GM19397 (cell line): ENCODE measurements around the gene CDK11B.
A peak's percentile ranks its signal among the peaks of the same experiment; 100 is the strongest.

Experiments used
- ATAC-seq: cut with Tn5 transposase; IDR thresholded peaks from one replicate; pipeline ENCODE4 v1.9.1; 2021; ENCODE audit warnings: mild to moderate bottlenecking, moderate library complexity; ENCODE audit not compliant: unreplicated experiment

The CDK11B gene

DNA sequence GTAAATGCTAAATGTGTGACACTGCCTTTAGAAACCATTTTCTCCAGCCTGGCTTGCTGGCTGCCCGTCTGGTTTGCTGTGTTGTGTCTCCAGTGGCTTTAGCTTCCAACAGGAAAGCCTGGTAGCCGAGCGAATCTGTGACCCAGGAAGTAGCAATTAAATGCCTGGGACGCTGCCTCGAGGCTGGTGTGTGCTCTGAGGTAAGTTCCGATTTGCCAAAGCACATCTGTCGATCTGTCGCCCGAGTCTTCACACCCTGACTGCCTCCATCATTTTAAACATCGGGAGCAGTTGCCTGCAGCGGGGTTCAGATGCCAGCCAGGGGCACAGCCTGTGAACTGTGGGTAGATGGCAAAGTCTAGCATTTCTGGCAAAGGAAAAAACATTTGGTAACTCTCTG is 41.3 kb downstream of the CDK11B start:
- no peak for ATAC-seq

DNA sequence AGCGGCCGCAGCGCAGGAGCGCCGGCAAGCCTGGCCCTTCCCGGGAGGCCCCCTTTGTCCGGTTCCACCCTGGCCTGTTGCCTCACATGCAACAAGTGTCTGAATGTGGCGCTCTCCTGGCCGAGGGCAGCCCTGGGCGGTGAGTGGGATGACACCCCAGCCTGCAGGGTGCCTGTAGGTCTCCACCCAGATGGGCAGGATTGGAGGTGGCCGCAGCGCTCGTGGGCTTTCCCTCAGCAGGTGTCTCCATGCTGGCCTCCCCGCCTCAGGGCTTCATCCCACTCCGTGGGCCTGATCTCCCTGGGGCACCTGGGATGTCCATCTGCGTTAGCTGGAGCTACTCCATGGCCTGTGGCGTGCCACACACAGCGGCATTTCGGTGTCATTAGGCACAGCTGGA is 42.0 kb downstream of the CDK11B start:
- no peak for ATAC-seq

DNA sequence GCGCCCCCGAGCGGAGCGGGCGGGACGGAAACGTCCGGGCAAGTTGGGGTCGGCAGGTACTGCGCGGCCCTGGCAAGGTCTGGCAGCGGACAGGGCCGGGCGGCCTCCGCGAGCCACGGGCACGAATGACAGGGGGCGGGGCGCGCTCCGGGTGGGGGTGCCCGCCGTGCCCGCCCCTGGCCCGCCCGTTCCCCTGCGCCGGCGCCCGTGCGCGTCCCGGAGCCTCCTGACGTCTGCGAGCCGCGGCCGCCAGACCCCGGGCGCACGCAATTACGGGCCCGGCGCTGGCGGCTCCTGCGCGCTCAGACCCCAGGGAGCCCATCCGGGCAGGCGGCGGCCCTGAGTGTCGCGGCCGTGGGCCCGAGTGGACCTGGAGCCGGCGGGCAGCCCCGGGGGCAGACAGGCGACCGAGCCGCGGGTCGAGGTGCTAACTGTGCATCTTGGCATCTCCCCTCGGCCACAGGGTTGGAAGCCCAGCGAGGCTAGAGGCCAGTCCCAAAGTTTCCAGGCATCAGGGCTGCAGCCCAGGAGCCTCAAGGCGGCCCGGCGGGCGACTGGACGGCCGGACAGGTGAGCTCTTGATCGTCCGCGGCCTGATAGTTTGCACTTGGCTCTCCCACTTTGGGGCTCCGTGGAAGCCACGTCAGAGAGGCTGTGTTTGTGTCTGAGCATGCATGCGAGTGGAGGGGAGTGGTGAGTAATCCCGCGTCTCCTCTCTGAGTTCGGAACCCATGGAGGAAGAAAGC is 42.6 kb downstream of the CDK11B start:
- ATAC-seq: peak; percentile 27

DNA sequence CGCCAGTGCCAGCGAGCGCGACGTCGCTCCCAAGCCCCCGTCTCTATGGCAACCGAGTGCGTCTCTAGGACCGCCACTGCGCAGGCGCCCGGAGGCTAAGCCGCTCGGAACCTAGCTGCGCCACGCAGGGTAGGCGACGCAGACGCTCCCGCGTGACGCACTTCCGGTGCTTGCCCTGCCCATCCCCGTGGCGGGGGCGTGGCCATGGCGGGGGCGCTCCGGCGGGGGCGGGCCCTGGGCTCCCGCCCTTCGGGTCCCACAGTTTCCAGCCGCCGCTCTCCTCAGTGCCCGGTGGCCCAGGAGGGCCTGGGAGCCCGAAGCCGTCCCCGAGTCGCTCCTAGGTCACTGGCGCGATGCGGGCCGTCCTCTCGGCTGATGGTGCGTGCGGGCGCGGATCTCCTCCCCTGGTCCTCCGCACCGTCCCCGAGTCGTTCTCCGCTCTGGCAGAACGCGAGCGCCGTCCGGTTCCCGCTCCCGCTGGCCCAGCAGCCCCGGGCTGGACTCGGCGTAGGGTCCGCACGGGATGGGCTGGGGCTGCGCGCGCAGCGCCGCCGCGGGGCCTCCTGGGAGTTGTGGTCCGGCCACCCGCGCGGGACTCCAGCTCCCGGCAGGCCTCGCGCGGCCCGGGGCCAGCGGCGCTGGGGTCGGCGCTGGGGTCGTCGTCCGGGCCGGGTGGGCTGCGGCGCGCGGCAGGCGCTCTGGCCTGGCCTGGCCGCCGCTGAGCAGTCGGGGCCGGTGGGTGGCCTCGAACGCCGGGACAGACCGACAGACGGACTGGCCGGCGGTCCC is 43.4 kb downstream of the CDK11B start, which contains the start of gene MIB2:
TSS of gene MIB2 (plus strand) at position 245 of the 789 bp plus-strand sequence. CDS start 7,953 bp downstream, outside the sequence.
- peak; percentile 81 for ATAC-seq

DNA sequence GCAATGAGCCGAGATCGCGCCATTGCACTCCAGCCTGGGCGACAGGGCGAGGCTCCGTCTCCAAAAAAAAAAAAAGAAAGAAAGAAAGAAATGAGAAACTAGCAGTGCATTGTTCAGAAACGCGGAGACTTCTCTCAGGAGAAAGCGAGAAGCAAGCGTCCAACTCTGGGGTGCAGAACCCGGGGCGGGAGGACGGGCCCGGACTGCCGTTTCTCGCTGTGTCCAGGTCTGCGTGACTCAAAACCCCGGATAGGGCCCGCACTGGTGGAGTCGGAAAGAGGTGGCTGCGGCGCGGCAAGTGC is 43.9 kb downstream of the CDK11B start:
- no peak for ATAC-seq

DNA sequence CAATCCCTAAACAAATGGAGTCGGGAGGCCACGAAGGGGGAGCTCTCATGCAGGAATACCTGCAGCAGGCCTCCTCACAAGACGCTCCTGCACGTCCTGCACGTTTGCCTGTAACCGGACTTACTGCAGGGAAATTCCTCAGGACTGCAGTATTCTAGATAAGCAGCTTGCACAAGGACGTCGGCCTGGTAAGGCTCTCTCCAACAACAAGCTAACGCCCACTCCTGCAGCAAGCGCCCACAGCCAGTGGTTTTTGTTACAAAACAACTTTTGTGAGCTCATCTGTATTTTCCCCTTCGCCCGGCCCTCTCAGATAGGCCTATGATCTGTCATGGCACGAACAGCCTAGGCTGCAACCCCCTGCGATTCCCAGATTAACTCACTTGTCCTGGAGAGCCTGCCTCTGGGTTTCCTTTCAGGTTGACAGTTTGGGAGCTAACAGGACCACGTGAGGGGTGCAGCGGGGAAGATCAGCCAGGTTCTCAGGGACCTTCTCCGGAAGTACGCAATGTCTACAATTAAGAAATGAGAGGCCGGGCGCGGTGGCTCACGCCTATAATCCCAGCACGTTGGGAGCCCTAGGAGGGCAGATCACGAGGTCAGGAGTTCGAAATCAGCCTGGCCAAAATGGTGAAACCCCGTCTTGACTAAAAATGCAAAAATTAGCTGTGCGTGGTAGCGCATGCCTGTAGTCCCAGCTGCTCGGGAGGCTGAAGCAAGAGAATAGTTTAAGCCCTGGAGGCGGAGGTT is 44.4 kb downstream of the CDK11B start:
- no peak for ATAC-seq

DNA sequence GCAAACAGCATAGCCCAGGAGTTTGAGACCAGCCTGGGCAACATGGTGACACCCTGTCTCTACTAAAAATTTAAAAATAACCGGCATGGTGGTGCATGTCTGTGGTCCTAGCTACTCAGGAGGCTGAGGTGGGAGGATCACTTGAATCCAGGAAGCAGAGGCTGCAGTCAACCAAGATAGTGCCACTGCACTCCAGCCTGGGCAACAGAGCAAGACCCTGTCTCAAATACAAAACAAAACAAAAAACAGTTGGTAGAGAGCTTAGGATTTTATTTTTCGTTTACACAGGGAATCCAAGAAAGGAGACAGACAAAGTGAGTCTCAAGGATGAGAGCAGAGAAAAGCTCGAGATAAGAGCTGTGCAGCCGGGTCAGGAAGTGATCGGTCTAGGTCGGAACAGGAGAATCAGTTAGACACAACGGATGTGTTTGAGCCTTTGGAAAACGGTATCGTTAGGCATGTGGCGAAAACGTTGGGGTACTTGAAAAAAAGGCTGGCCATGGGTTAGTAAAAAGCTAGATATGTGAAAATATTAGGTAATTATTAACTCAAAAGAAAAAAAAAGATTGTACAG is 45.2 kb downstream of the CDK11B start:
- no peak for ATAC-seq

DNA sequence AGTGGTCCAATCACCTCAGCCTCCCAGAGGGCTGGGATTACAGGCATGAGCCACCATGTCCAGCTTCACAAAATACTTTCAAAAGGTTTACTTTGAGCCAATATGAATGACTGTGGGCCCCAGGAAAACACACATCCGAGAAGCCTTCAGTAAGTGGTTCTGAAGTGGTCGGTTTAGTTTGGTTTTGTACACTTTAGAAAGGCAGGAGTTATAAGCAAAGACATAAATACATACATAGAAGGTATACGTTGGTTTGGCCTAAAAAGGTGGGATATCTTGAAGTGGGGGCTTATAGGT is 46.8 kb downstream of the CDK11B start:
- ATAC-seq: no peak

DNA sequence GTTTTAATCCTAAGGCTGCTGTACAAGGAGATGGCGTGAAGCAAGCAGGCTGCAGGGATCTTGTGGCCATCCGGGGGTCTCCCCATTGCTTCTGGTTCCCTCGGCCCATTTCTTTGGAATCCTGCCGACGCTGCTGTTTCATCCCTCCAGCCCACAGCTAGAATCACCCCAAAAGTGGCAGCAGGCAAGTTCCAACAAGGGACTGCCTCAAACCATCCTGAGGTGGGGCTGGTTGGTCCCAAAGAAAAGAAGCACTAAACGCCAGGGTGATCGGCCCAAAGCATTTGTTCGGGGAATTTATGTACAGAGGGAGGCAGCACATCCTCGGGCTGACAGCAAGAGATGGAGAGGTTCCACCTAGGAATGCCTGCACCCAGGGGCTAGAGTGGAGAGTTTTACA is 48.0 kb downstream of the CDK11B start:
- no peak for ATAC-seq

DNA sequence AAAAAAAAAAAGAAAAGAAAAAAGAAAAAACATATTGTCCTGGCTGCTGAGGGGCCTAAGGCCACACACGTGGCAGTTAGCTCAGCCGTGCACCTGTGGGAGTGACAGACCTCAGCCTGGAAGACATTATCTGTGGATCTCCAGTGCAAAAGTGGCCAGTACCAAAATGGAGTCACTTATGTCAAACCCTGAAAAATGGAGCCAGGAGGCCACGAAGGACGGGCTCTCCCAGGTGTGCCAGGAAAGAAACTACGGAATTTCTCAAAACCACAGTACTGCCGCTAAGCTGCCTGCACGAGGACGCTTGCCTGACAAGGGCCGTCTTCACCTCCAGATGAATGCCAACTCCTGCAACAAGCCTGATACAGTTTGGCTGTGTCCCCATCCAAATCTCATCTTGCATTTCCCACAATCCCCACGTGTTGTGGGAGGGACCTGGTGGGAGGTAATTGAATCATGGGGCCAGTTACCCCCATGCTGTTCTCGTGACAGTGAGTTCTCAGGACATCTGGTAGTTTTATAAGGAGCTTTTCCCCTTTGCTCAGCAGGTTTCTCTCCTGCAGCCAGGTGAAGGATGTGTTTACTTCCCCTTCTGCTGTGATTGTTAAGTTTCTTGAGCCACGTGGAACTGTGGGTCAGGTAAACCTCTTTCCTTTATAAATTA is 48.9 kb downstream of the CDK11B start:
- ATAC-seq: no peak

DNA sequence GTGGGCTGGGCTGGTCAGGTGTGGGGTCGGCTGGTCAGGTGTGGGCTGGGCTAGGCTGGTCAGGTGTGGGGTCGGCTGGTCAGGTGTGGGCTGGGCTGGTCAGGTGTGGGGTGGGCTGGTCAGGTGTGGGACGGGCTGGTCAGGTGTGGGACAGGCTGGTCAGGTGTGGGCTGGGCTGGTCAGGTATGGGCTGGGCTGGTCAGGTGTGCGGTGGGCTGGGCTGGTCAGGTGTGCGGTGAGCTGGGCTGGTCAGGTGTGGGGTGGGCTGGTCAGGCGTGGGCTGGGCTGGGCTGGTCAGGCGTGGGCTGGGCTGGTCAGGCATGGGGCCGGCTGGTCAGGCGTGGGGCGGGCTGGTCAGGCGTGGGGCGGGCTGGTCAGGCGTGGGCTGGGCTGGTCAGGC is 52.6 kb downstream of the CDK11B start:
- no peak for ATAC-seq

DNA sequence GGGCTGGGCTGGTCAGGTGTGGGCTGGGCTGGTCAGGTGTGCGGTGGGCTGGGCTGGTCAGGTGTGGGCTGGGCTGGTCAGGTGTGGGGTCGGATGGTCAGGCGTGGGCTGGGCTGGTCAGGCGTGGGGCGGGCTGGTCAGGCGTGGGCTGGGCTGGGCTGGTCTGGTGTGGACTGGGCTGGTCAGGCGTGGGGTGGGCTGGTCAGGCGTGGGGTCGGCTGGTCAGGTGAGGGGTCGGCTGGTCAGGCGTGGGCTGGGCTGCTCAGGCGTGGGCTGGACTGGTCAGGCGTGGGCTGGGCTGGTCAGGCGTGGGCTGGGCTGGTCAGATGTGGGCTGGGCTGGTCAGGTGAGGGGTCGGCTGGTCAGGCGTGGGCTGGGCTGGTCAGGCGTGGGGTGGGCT is 53.1 kb downstream of the CDK11B start:
- no peak for ATAC-seq

DNA sequence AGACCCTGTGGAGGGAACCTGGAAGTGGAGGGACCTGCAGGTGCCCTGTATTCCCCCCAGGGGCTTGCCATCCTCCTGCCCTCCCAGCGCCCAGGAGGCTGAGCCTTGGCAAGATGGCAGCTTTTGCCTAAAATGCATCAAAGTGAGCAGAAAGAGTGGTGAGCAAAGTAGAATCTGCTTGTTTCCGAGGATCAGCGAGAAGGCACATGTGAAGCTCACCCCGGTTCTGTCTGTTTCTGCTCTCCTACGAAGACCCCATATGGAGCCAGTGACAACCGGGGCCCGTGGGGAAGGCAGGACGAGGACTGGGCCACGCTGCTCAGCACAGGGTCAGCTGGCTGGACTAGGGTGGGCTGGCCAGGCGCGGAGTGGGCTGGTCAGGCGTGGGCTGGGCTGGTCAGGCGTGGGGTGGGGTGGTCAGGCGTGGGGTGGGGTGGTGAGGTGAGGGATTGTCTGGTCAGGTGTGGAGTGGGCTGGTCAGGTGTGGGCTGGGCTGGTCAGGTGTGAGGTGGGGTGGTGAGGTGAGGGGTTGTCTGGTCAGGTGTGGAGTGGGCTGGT is 53.7 kb downstream of the CDK11B start:
- no peak for ATAC-seq

DNA sequence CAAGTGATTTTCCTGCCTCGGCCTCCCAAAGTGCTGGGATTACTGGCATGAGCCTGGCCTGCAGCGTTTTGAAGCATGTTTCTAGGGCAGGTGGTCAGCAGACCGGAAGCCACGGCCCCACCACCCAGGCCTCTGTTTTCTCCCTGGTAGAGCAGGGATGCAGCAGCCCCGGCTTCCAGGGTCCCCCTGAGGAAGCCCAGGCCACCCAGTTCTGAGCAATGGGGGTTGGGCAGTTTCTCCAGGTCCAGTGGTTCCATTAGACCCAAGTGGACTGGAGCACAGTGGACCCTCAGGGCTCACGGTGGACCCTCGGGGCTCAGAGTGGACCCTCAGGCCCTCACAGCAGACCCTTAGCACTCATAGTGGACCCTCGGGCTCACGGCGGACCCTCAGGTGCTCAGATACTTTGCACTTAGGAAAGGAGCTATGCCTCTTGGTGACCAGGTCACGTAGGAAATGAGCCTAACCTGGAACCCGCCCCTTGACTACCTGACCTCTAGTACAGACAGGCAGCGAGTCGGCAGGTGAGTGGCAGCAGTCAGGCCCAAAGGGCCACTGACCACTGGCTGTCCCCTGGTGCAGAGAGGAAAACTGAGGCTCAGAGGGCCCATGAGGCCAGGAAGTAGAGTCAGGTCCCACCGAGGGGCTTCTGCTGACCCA is 54.3 kb downstream of the CDK11B start:
- no peak for ATAC-seq

DNA sequence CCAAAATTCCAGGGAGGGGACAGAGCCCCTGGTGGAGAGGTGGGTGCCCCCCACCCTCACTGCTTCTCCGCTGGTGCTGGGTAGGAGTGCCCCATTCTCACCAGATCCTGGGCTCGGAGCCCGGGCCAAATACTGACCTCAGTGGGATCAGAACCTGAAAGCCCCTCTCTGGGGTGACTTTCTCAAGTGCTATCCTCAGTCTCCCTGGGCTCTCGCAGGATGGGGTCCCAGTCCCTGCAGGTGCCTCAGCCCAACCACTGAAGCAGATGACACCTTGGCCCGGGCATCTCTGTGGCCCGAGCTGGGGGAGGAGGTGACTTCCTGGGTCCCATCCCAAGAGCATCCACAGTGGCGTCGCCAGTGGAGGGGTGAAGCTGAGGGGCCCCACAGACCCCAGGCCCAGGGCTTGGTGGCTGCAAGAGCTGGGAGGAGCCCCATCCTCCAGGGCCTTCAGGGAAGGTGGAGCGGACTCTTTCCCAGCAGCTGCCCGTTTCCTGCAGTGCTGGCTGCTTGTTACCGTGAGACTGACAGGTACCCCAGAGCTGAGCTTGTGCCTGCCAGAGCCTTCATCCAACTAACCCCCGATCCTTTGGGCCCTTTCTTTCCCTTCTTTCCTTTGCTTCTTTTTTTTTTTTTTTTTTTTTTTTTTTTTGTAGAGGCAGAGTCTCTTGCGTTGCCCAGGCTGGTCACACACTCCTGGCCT is 55.0 kb downstream of the CDK11B start:
- no peak for ATAC-seq

DNA sequence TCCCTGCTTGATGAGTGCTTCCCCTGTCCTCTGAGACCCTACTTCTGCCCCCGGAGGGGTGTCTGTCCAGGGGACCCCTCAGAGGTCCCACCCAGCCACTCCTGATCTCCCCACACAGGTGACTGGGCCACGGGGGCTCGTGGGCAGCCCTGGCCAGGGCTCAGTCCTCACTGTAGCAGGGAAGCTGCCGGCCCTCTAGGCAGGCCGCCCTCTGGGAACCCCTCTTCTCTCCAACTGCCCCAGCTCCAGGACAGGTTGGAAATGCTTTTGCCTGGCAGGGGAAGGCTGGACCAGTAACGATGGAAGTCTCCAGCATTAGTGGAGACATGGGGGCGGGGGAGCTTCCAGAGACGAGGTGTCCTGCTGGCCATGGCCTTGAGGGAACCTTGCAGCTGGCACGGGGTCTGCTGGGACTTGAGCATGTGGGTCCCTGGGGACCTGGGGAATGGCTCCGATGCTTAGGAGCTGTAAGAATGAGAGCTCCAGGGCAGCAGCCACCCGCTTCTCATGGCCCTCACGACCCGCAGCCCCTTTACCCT is 55.8 kb downstream of the CDK11B start:
- ATAC-seq: no peak

DNA sequence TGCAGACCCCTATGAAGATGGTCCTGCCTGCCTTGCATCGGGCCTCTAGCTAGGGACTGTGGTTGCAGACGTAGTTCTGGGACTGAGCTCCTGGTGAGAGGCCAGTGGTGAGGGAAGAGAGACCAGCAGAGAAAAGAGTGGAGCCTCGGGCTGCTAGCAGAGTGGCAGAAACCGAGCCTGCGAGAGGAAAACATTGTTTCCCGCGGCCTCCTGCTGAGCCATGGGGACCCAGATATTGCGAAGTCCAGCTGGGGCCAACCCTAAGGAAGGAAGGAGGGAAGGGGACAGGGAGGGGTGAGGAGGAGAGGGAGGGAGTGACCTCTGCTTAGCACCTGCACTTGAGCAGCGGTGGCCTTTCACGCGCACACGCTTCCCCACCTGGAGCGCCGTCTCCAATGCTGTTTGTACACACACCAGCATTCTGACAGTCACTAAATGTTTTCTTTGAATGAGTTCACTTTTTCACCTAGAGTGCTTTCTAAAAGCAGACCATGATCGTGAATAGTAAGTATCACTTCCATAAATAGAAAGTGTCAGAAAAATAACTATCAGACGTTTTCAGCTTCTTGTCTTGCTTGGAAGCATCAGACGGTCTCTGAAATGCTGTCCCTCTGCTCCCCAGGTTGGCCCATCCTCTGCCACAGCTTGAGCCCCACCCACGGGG is 56.4 kb downstream of the CDK11B start:
- no peak for ATAC-seq

DNA sequence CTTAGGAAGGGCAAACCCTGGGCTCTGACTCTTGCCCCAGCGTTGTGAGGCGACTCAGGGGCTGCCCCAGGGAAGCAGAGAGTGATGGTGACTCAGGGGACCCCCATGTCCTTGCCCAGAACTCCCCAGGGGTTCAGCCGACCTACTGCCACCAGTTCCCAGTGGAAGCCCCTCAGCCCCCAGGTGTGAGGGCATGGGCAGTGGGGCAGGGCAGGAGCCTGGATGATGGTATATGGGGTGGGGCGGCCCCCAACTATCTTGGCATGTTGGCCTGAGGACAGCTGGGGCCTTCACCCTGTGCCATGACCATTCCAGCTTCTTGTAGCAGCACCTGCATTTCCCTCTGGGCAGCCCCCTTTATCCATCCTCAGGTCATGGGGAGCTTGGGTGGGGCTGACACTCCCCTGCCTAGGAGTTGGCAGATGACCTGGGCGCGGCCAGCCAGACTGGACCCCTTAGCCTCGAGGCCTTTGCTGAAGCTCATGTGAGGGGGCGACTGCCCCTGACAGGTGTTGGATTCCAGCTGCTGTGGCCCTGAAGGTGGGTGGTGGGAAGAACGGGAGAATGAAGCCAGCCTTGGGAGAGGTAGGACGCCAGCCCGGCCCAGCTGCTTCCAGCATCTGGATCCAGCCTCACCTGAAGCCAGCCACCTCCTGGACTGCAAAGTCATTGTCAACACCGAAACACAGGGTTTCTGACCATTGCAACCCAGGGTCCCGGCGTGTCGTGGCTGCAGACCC is 57.1 kb downstream of the CDK11B start:
- no peak for ATAC-seq
